Measurements from ENCODE around the gene PRDM7.
"Not testable (repeated sequence)": the region's sequence is repeated elsewhere in the genome, so short reads cannot be mapped to it uniquely, and the experiment has no call there.

- TF ChIP-seq, protein P1, sequence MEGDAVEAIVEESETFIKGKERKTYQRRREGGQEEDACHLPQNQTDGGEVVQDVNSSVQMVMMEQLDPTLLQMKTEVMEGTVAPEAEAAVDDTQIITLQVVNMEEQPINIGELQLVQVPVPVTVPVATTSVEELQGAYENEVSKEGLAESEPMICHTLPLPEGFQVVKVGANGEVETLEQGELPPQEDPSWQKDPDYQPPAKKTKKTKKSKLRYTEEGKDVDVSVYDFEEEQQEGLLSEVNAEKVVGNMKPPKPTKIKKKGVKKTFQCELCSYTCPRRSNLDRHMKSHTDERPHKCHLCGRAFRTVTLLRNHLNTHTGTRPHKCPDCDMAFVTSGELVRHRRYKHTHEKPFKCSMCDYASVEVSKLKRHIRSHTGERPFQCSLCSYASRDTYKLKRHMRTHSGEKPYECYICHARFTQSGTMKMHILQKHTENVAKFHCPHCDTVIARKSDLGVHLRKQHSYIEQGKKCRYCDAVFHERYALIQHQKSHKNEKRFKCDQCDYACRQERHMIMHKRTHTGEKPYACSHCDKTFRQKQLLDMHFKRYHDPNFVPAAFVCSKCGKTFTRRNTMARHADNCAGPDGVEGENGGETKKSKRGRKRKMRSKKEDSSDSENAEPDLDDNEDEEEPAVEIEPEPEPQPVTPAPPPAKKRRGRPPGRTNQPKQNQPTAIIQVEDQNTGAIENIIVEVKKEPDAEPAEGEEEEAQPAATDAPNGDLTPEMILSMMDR (IDR thresholded peaks at IDR 0.05), result not testable (repeated sequence)
- not testable (repeated sequence) for TF ChIP-seq POLR2AphosphoS5, POLR2A (IDR thresholded peaks at IDR 0.05)
Measured at GRCh38 chr16:90102086-90102884, 25.2 kb upstream of the PRDM7 start.

Data from gastroesophageal sphincter (tissue), 3 donors.